GM21390 (cell line): ENCODE measurements around the gene HJV.

Experiments used
- ATAC-seq: cut with Tn5 transposase; IDR thresholded peaks from one replicate; pipeline ENCODE4 v1.9.1; 2021; ENCODE audit not compliant: unreplicated experiment

The HJV gene

GRCh38 chr1:145994391-145995120 is 27.0 kb downstream of the HJV start:
- ATAC-seq: no peak

GRCh38 chr1:145993618-145994390 is 27.7 kb downstream of the HJV start:
- ATAC-seq: no peak

- ATAC-seq: no peak
Observed at GRCh38 chr1:145992958-145993617, 28.4 kb downstream of the HJV start.

GRCh38 chr1:145992502-145992936 is 29.0 kb downstream of the HJV start:
- ATAC-seq: no peak

GRCh38 chr1:145991735-145992412 is 29.7 kb downstream of the HJV start:
- ATAC-seq: no peak

GRCh38 chr1:145990249-145990855 is 31.2 kb downstream of the HJV start:
- no peak for ATAC-seq

GRCh38 chr1:145988773-145989172 is 32.8 kb downstream of the HJV start:
- no peak for ATAC-seq

- ATAC-seq: no peak
Observed at GRCh38 chr1:145987926-145988325, 33.6 kb downstream of the HJV start.

GRCh38 chr1:145986551-145986950 is 35.0 kb downstream of the HJV start:
- no peak for ATAC-seq

GRCh38 chr1:145985502-145986439 is 35.8 kb downstream of the HJV start:
- ATAC-seq: no peak

- no peak for ATAC-seq
Observed at GRCh38 chr1:145985129-145985501, 36.4 kb downstream of the HJV start.

- no peak for ATAC-seq
Observed at GRCh38 chr1:145983960-145984830, 37.3 kb downstream of the HJV start.

- ATAC-seq: no peak
Observed at GRCh38 chr1:145983206-145983675, 38.3 kb downstream of the HJV start.

GRCh38 chr1:145982010-145982723 is 39.4 kb downstream of the HJV start:
- no peak for ATAC-seq

- ATAC-seq: no peak
Observed at GRCh38 chr1:145980457-145980994, 41.0 kb downstream of the HJV start.

GRCh38 chr1:145979746-145980456 is 41.6 kb downstream of the HJV start:
- ATAC-seq: no peak
